ENCODE results near the gene CPED1.
A peak's percentile ranks its signal among the peaks of the same experiment; 100 is the strongest.

The CPED1 gene

DNA sequence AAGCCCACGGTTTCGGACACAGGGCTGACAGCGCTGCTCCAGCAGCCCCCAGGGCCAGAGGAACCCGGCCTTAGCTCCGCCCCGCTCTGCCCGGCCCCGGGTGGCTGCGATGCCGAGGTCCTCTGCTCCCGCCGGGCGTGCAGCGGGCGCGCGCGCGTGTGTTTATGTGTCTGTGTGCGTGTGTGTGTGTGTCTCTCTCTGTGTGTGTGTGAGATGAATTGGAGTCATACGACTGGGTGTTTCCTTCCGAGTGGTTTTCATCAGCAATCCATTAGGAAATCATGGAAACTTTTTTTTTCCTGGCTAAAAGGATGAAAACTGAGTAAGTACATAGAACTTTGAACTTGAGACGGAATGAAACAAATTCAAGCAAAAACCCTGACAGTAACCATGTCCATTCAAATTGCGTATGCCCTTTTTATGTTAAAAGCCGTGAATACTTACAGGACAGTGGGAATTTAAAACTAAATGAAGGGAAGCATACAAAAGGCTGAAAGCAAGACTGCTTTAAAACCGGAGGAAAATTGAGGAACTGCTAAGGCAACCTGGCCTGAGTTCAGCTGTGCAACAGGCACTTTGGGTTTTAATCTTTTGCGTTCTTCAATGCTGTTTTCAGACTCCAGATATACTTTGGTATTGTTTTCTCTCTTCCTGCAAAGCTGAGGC lies at the start of gene CPED1:
TSS of gene CPED1 (plus strand) at position 121 of the 666 bp plus-strand sequence. CDS start 911 bp downstream, outside the sequence.
- Histone ChIP-seq H3K27ac (ENCODE audit: low read depth in 2 of 2, low read length in 2 of 2) (peak within 1 kb of the TSS; percentile 69 to 79), H3K4me1 (ENCODE audit: control insufficient read depth in 2 of 2, insufficient read depth in 2 of 2, low read length in 2 of 2) (peaks cover 9 to 11% of the 10 kb centered on the region in 2 donors), H3K4me3 (ENCODE audit: low read length in 2 of 2) (peak within 1 kb of the TSS; percentile 66 to 74)

GRCh38 chr7:120939345-120939744 lies 49.2 kb upstream of the CPED1 start:
- H3K27me3 ChIP-seq (ENCODE audit: control insufficient read depth in 2 of 2, insufficient read depth in 2 of 2, low read length in 2 of 2) = no peaks in the 10 kb centered on the region
- no peaks in the 10 kb centered on the region for H3K9me3 ChIP-seq (ENCODE audit: control insufficient read depth in 2 of 2, low read length in 2 of 2)
- no peaks in the 10 kb centered on the region for H3K36me3 ChIP-seq (ENCODE audit: control insufficient read depth in 2 of 2, insufficient read depth in 2 of 2, low read length in 2 of 2)
- no peaks in the 10 kb centered on the region for H3K4me1 ChIP-seq (ENCODE audit: control insufficient read depth in 2 of 2, insufficient read depth in 2 of 2, low read length in 2 of 2)
- no peak overlapping the region for H3K4me3 ChIP-seq (ENCODE audit: low read length in 2 of 2)
- H3K9ac ChIP-seq (ENCODE audit: low read depth in 1 of 2, low read length in 2 of 2) = no peak overlapping the region
- no peak overlapping the region for H3K27ac ChIP-seq (ENCODE audit: low read depth in 2 of 2, low read length in 2 of 2)

More for the DNA sequence above, at the start of gene CPED1:
- Histone ChIP-seq H3K9ac (ENCODE audit: low read depth in 1 of 2, low read length in 2 of 2) (peak within 1 kb of the TSS; percentile 56 to 65), H3K9me3 (ENCODE audit: control insufficient read depth in 2 of 2, low read length in 2 of 2) (no peaks in the 10 kb centered on the region), H3K27me3 (ENCODE audit: control insufficient read depth in 2 of 2, insufficient read depth in 2 of 2, low read length in 2 of 2) (peaks cover 2 to 9% of the 10 kb centered on the region in 2 donors), H3K36me3 (ENCODE audit: control insufficient read depth in 2 of 2, insufficient read depth in 2 of 2, low read length in 2 of 2) (no peaks in the 10 kb centered on the region)

GRCh38 chr7:120941064-120941463 lies 47.4 kb upstream of the CPED1 start:
- no peak overlapping the region for H3K4me3 ChIP-seq (ENCODE audit: low read length in 2 of 2)
- no peaks in the 10 kb centered on the region for H3K9me3 ChIP-seq (ENCODE audit: control insufficient read depth in 2 of 2, low read length in 2 of 2)
- H3K9ac ChIP-seq (ENCODE audit: low read depth in 1 of 2, low read length in 2 of 2) = no peak overlapping the region
- no peak overlapping the region for H3K27ac ChIP-seq (ENCODE audit: low read depth in 2 of 2, low read length in 2 of 2)
- peaks cover 0 to 5% of the 10 kb centered on the region in 2 donors for H3K4me1 ChIP-seq (ENCODE audit: control insufficient read depth in 2 of 2, insufficient read depth in 2 of 2, low read length in 2 of 2)
- no peaks in the 10 kb centered on the region for H3K36me3 ChIP-seq (ENCODE audit: control insufficient read depth in 2 of 2, insufficient read depth in 2 of 2, low read length in 2 of 2)
- H3K27me3 ChIP-seq (ENCODE audit: control insufficient read depth in 2 of 2, insufficient read depth in 2 of 2, low read length in 2 of 2) = no peaks in the 10 kb centered on the region

GRCh38 chr7:120941856-120942255 lies 46.7 kb upstream of the CPED1 start:
- Histone ChIP-seq H3K4me3 (ENCODE audit: low read length in 2 of 2) (no peak overlapping the region), H3K4me1 (ENCODE audit: control insufficient read depth in 2 of 2, insufficient read depth in 2 of 2, low read length in 2 of 2) (peaks cover 0 to 5% of the 10 kb centered on the region in 2 donors), H3K36me3 (ENCODE audit: control insufficient read depth in 2 of 2, insufficient read depth in 2 of 2, low read length in 2 of 2) (no peaks in the 10 kb centered on the region), H3K27ac (ENCODE audit: low read depth in 2 of 2, low read length in 2 of 2) (no peak overlapping the region), H3K9me3 (ENCODE audit: control insufficient read depth in 2 of 2, low read length in 2 of 2) (no peaks in the 10 kb centered on the region), H3K9ac (ENCODE audit: low read depth in 1 of 2, low read length in 2 of 2) (no peak overlapping the region), H3K27me3 (ENCODE audit: control insufficient read depth in 2 of 2, insufficient read depth in 2 of 2, low read length in 2 of 2) (no peaks in the 10 kb centered on the region)

GRCh38 chr7:120942861-120943260 lies 45.6 kb upstream of the CPED1 start:
- H3K4me1 ChIP-seq (ENCODE audit: control insufficient read depth in 2 of 2, insufficient read depth in 2 of 2, low read length in 2 of 2) = peaks cover 0 to 5% of the 10 kb centered on the region in 2 donors
- no peak overlapping the region for H3K27ac ChIP-seq (ENCODE audit: low read depth in 2 of 2, low read length in 2 of 2)
- no peak overlapping the region for H3K9ac ChIP-seq (ENCODE audit: low read depth in 1 of 2, low read length in 2 of 2)
- no peak overlapping the region for H3K4me3 ChIP-seq (ENCODE audit: low read length in 2 of 2)
- no peaks in the 10 kb centered on the region for H3K9me3 ChIP-seq (ENCODE audit: control insufficient read depth in 2 of 2, low read length in 2 of 2)
- H3K36me3 ChIP-seq (ENCODE audit: control insufficient read depth in 2 of 2, insufficient read depth in 2 of 2, low read length in 2 of 2) = no peaks in the 10 kb centered on the region
- H3K27me3 ChIP-seq (ENCODE audit: control insufficient read depth in 2 of 2, insufficient read depth in 2 of 2, low read length in 2 of 2) = no peaks in the 10 kb centered on the region

DNA sequence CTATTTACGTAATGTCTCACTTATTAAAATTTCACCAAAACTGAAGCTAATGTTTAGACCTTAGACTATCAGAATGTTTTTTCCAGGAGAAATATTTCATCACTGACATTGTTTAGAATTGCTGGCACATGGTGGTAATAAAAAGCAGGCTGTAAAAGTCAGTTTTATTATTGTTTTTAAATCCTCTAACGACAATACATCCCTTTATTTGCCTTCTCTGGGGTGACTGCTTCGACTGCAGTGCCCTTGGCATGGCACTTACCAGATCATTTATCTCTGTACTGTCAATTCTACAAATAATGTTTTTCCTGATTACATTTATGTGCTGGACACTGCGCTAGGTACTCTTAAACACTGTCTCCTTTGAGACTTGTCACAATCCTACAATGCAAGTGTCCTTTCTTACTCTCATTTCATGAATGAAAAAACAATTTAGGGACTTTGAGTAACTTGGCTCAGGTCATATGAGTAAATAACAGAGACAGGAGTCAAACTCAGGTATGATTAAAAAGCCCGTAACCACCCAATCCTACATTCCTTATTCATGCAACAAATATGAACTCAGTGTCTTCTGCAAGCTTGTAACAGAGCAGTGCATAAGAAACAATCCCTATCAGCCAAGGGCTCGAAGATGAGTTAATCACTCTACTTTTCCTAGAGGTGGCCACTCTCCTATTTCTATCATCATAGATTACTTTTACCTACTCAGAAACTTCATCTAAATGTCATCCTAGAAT lies 43.5 kb upstream of the CPED1 start:
- H3K9ac ChIP-seq (ENCODE audit: low read depth in 1 of 2, low read length in 2 of 2) = no peak overlapping the region
- H3K9me3 ChIP-seq (ENCODE audit: control insufficient read depth in 2 of 2, low read length in 2 of 2) = no peaks in the 10 kb centered on the region
- peaks cover 0 to 9% of the 10 kb centered on the region in 2 donors for H3K4me1 ChIP-seq (ENCODE audit: control insufficient read depth in 2 of 2, insufficient read depth in 2 of 2, low read length in 2 of 2)
- no peak overlapping the region for H3K27ac ChIP-seq (ENCODE audit: low read depth in 2 of 2, low read length in 2 of 2)
- no peaks in the 10 kb centered on the region for H3K36me3 ChIP-seq (ENCODE audit: control insufficient read depth in 2 of 2, insufficient read depth in 2 of 2, low read length in 2 of 2)
- H3K27me3 ChIP-seq (ENCODE audit: control insufficient read depth in 2 of 2, insufficient read depth in 2 of 2, low read length in 2 of 2) = no peaks in the 10 kb centered on the region
- H3K4me3 ChIP-seq (ENCODE audit: low read length in 2 of 2) = no peak overlapping the region

DNA sequence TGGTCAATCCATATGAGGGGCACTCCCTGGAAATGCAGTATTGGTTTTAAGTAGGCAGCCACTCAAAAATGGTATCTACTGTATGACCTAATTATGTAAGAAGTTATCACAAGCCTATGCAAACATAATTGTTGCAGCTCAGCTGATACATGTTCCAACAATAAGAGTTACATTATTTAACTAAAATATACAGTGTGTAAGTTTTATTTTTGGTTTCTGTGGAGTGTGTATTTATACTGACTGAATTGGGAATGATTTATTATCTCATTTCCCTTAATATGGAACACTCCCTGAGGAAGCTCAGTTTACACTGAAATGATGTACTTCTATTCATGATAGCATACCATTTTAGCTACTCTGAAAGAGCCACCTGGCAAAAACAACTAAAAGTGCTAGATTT lies 40.5 kb upstream of the CPED1 start:
- no peak overlapping the region for H3K4me3 ChIP-seq (ENCODE audit: low read length in 2 of 2)
- H3K27ac ChIP-seq (ENCODE audit: low read depth in 2 of 2, low read length in 2 of 2) = no peak overlapping the region

DNA sequence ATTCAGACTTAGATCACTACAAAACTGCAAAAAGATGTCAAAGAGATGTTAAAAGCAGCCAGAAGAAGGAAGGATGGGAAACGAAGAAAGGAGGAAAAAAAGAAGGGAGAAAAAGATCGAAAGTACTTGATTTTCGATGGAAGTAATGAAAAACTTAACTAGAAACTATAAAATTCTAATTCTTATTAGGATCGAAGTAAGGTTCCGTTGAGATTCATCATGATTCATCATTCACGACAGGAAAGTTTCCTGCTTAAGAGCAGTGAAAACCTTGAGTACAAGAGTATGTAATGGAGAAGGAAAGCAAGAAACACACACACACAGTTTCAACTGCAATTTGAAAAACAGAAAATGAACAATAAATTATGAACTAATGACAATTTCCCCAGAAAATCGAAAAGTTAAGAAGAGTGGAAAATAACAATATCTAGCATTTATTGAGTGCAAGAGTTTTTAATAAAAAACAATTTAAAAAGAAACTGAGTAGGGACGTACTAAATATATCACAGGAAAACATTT lies 39.1 kb upstream of the CPED1 start:
- peak overlapping the region in 1 of 2 donors; percentile 37 for H3K9ac ChIP-seq (ENCODE audit: low read depth in 1 of 2, low read length in 2 of 2)
- H3K4me1 ChIP-seq (ENCODE audit: control insufficient read depth in 2 of 2, insufficient read depth in 2 of 2, low read length in 2 of 2) = peaks cover 8 to 19% of the 10 kb centered on the region in 2 donors
- no peak overlapping the region for H3K27ac ChIP-seq (ENCODE audit: low read depth in 2 of 2, low read length in 2 of 2)
- H3K36me3 ChIP-seq (ENCODE audit: control insufficient read depth in 2 of 2, insufficient read depth in 2 of 2, low read length in 2 of 2) = peaks cover 3 to 8% of the 10 kb centered on the region in 2 donors
- H3K27me3 ChIP-seq (ENCODE audit: control insufficient read depth in 2 of 2, insufficient read depth in 2 of 2, low read length in 2 of 2) = no peaks in the 10 kb centered on the region
- H3K9me3 ChIP-seq (ENCODE audit: control insufficient read depth in 2 of 2, low read length in 2 of 2) = no peaks in the 10 kb centered on the region
- peak overlapping the region; percentile 73 to 92 for H3K4me3 ChIP-seq (ENCODE audit: low read length in 2 of 2)

More for the DNA sequence above, 40.5 kb upstream of the CPED1 start:
- Histone ChIP-seq H3K36me3 (ENCODE audit: control insufficient read depth in 2 of 2, insufficient read depth in 2 of 2, low read length in 2 of 2) (no peaks in the 10 kb centered on the region), H3K9ac (ENCODE audit: low read depth in 1 of 2, low read length in 2 of 2) (no peak overlapping the region), H3K27me3 (ENCODE audit: control insufficient read depth in 2 of 2, insufficient read depth in 2 of 2, low read length in 2 of 2) (no peaks in the 10 kb centered on the region), H3K4me1 (ENCODE audit: control insufficient read depth in 2 of 2, insufficient read depth in 2 of 2, low read length in 2 of 2) (peaks cover 8 to 19% of the 10 kb centered on the region in 2 donors), H3K9me3 (ENCODE audit: control insufficient read depth in 2 of 2, low read length in 2 of 2) (no peaks in the 10 kb centered on the region)

DNA sequence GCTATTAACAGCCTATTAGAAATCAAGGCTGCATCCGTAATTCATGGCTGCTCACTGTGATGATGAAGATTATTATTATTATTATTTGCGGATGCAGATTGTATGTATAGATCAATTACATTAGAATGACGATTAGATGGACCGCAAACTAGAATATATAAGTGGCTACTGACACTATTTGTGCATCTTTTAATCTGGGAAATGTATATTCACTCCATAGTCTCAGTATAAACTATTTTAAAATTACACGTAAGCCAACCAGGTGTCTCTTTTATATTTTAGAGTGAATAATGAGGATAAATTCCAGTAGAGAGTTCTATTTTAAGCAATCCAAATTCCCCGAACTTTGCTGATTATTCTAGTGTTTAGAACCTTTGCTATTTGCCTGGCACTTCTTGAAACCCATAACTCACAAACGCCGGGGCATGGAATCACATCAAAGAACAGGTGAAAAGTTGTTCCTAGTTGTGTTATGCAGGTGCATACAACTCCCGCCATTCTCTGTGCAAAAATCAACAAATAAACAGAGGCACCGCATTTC lies 38.4 kb upstream of the CPED1 start:
- H3K4me3 ChIP-seq (ENCODE audit: low read length in 2 of 2) = peak overlapping the region; percentile 73 to 92
- peaks cover 6 to 9% of the 10 kb centered on the region in 2 donors for H3K36me3 ChIP-seq (ENCODE audit: control insufficient read depth in 2 of 2, insufficient read depth in 2 of 2, low read length in 2 of 2)
- no peaks in the 10 kb centered on the region for H3K27me3 ChIP-seq (ENCODE audit: control insufficient read depth in 2 of 2, insufficient read depth in 2 of 2, low read length in 2 of 2)
- H3K4me1 ChIP-seq (ENCODE audit: control insufficient read depth in 2 of 2, insufficient read depth in 2 of 2, low read length in 2 of 2) = peaks cover 8 to 16% of the 10 kb centered on the region in 2 donors
- H3K27ac ChIP-seq (ENCODE audit: low read depth in 2 of 2, low read length in 2 of 2) = peak overlapping the region in 1 of 2 donors; percentile 61
- H3K9ac ChIP-seq (ENCODE audit: low read depth in 1 of 2, low read length in 2 of 2) = peak overlapping the region; percentile 37 to 56
- no peaks in the 10 kb centered on the region for H3K9me3 ChIP-seq (ENCODE audit: control insufficient read depth in 2 of 2, low read length in 2 of 2)
